ENCODE measurements around the gene NAAA. TPM values are rescaled to one million over a fixed set of nuclear protein-coding genes. Genes with fewer than 3 reads are reported as not detected.

The NAAA gene
- total and polyA plus RNA-seq, 2 experiments from 2014 or later = 7.5 to 24.8 TPM

DNA sequence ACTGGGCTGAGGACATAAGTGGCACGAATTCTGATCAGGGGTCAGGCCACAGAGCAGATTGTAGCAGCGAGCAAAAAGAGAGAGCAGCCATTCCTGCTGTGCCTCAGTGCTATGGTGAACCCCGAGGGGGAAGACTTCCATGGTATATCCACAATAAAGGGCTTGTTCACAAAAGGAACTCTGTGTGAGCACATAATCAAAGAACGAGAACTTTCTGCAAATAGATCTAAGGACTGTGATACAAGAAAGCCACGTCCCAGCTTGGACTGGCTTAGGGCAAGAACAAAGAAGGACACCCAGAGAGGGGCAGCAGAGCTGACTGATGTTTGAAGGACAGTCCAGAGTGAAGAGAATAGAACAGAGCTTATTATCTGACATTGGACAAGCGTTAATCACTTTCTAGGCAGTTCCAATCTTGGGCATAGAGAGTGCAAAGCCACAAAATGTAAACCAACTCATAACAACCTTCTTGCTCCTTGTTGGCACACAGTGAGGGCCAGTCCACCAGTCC lies 62.5 kb downstream of the NAAA start:
- Histone ChIP-seq H3K9me3 (ENCODE audit: low read depth) (no peaks in the 10 kb centered on the region), H3K27me3 (peaks cover 83% of the 10 kb centered on the region), H3K27ac (no peak overlapping the region), H3K4me3 (no peak overlapping the region), H3K4me1 (ENCODE audit: low read depth) (no peaks in the 10 kb centered on the region), H3K36me3 (no peaks in the 10 kb centered on the region)
- DNase-seq (ENCODE audit: low read depth in 1 of 2, low spot score in 1 of 2) = no peak
- TF ChIP-seq, protein P1, sequence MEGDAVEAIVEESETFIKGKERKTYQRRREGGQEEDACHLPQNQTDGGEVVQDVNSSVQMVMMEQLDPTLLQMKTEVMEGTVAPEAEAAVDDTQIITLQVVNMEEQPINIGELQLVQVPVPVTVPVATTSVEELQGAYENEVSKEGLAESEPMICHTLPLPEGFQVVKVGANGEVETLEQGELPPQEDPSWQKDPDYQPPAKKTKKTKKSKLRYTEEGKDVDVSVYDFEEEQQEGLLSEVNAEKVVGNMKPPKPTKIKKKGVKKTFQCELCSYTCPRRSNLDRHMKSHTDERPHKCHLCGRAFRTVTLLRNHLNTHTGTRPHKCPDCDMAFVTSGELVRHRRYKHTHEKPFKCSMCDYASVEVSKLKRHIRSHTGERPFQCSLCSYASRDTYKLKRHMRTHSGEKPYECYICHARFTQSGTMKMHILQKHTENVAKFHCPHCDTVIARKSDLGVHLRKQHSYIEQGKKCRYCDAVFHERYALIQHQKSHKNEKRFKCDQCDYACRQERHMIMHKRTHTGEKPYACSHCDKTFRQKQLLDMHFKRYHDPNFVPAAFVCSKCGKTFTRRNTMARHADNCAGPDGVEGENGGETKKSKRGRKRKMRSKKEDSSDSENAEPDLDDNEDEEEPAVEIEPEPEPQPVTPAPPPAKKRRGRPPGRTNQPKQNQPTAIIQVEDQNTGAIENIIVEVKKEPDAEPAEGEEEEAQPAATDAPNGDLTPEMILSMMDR (IDR thresholded peaks at IDR 0.05; ENCODE audit: low read depth, low read length) = no peak

DNA sequence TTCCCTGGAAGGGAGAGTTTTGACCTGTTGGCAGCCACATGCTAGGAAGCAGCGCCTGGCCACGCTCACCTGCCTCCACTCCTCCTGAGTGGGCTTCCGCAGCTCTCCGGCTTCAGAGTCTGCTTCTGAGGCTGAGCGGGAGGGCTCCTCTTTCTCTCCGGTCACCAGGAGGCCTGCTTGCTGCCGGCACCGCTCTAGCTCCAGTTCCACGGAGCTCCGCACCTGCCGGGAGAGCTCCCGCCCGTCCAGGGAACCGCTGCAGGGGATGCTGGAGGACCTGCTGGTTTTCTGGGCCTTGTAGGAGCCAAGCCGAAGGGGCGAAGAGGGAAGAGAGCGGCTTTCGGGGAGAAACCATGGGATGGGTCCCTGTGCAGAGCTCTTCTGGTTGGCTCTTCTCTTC lies 64.6 kb downstream of the NAAA start:
- Histone ChIP-seq H3K36me3 (no peaks in the 10 kb centered on the region), H3K9me3 (ENCODE audit: low read depth) (no peaks in the 10 kb centered on the region), H3K4me3 (no peak overlapping the region), H3K27ac (no peak overlapping the region), H3K27me3 (peaks cover 86% of the 10 kb centered on the region), H3K4me1 (ENCODE audit: low read depth) (no peaks in the 10 kb centered on the region)
- DNase-seq (ENCODE audit: low read depth in 1 of 2, low spot score in 1 of 2) = no peak
- TF ChIP-seq, protein P1 (IDR thresholded peaks at IDR 0.05; ENCODE audit: low read depth, low read length) = no peak

DNA sequence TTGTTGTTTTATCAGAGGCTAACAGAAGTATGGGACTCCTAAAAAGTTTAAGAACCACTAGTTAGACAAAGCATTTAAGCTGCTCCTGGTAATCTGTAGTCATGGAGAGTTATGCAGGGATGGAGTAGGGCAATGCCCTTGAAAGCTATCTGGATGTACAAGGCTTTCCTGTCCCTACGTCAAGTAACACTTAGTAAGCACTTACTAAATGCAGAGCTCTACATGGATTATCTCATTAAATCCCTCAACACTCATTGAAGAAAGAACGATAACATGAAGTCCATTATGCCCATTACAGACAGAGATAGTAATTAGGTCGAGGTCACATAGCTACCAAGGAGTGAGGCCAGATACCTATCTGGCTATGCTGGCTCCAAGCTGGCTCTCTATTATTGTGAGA lies 71.7 kb downstream of the NAAA start:
- H3K27me3 ChIP-seq = peaks cover 73% of the 10 kb centered on the region
- H3K4me1 ChIP-seq (ENCODE audit: low read depth) = no peaks in the 10 kb centered on the region
- TF ChIP-seq, protein P1 (IDR thresholded peaks at IDR 0.05; ENCODE audit: low read depth, low read length) = no peak
- no peaks in the 10 kb centered on the region for H3K36me3 ChIP-seq
- peak in 1 of 2 donors; percentile 80 for DNase-seq (ENCODE audit: low read depth in 1 of 2, low spot score in 1 of 2)
- no peaks in the 10 kb centered on the region for H3K9me3 ChIP-seq (ENCODE audit: low read depth)
- H3K4me3 ChIP-seq = no peak overlapping the region
- no peak overlapping the region for H3K27ac ChIP-seq

DNA sequence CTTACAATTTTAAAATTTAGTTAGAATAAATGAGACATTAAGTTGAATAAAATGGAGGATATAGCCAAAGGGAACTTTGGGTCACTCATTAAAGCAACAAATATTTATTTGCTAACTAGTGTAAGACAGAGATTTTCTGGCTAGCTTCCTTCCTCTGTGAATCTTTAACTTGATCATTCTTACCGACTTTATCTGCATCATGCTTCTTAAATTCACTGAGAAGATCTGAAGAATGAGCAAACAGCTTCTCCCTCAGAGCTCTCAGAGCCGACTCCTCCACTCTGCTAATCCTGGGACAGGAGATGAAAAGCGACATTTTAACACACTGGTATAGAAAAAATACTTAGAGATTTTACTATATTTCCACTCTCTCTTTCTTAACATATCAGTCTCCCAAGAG lies 73.7 kb downstream of the NAAA start:
- DNase-seq (ENCODE audit: low read depth in 1 of 2, low spot score in 1 of 2) = no peak
- TF ChIP-seq, protein P1 (IDR thresholded peaks at IDR 0.05; ENCODE audit: low read depth, low read length) = no peak
- Histone ChIP-seq H3K27me3 (peaks cover 62% of the 10 kb centered on the region), H3K4me1 (ENCODE audit: low read depth) (no peaks in the 10 kb centered on the region), H3K4me3 (no peak overlapping the region), H3K36me3 (no peaks in the 10 kb centered on the region), H3K27ac (no peak overlapping the region), H3K9me3 (ENCODE audit: low read depth) (no peaks in the 10 kb centered on the region)

Other genes starting within 250 kb of the NAAA start
- 45.1 and 47.9 TPM in 2 replicates for gene USO1, start 216.4 kb downstream of the NAAA start, total RNA-seq
- gene USO1, start 216.4 kb downstream of the NAAA start, polyA plus RNA-seq = 46.6 and 50.5 TPM in 2 replicates
- not detected in 2 replicates for gene PPEF2, start 38.6 kb downstream of the NAAA start, total RNA-seq
- not detected in 2 replicates for gene PPEF2, start 38.6 kb downstream of the NAAA start, polyA plus RNA-seq
- 20.4 and 21.7 TPM in 2 replicates for gene SDAD1, start 49.9 kb upstream of the NAAA start, total RNA-seq
- 43.7 and 49.5 TPM in 2 replicates for gene SDAD1, start 49.9 kb upstream of the NAAA start, polyA plus RNA-seq
- not detected in 2 replicates for gene CXCL9, start 66.5 kb upstream of the NAAA start, total RNA-seq
- not detected in 2 replicates for gene CXCL9, start 66.5 kb upstream of the NAAA start, polyA plus RNA-seq
- gene CXCL10, start 82.5 kb upstream of the NAAA start, total RNA-seq = not detected in 2 replicates
- not detected in 2 replicates for gene CXCL10, start 82.5 kb upstream of the NAAA start, polyA plus RNA-seq
- not detected in 2 replicates for gene CXCL11, start 95.1 kb upstream of the NAAA start, total RNA-seq
- not detected in 2 replicates for gene CXCL11, start 95.1 kb upstream of the NAAA start, polyA plus RNA-seq
- 2.0 and 3.2 TPM in 2 replicates for gene ART3, start 133.7 kb upstream of the NAAA start, total RNA-seq
- gene ART3, start 133.7 kb upstream of the NAAA start, polyA plus RNA-seq = 2.4 and 7.6 TPM in 2 replicates
- gene NUP54, start 207.4 kb upstream of the NAAA start, total RNA-seq = 22.0 and 22.9 TPM in 2 replicates
- gene NUP54, start 207.4 kb upstream of the NAAA start, polyA plus RNA-seq = 31.6 and 40.4 TPM in 2 replicates